ENCODE results near the gene SPRTN.

DNA sequence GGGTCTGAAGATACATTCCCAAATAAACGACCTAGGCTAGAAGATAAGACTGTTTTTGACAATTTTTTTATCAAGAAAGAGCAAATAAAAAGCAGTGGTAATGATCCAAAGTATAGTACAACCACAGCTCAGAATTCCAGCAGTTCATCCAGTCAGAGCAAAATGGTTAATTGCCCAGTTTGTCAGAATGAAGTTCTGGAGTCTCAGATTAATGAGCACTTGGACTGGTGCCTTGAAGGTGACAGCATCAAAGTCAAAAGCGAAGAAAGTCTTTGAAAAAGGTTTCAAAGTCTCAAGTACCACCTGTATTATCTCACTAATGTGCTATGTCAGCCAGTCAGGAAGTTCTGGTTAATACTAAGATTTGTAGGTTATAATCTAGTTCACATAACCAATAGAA is 15.0 kb downstream of the SPRTN start:
- TF ChIP-seq, protein P1, sequence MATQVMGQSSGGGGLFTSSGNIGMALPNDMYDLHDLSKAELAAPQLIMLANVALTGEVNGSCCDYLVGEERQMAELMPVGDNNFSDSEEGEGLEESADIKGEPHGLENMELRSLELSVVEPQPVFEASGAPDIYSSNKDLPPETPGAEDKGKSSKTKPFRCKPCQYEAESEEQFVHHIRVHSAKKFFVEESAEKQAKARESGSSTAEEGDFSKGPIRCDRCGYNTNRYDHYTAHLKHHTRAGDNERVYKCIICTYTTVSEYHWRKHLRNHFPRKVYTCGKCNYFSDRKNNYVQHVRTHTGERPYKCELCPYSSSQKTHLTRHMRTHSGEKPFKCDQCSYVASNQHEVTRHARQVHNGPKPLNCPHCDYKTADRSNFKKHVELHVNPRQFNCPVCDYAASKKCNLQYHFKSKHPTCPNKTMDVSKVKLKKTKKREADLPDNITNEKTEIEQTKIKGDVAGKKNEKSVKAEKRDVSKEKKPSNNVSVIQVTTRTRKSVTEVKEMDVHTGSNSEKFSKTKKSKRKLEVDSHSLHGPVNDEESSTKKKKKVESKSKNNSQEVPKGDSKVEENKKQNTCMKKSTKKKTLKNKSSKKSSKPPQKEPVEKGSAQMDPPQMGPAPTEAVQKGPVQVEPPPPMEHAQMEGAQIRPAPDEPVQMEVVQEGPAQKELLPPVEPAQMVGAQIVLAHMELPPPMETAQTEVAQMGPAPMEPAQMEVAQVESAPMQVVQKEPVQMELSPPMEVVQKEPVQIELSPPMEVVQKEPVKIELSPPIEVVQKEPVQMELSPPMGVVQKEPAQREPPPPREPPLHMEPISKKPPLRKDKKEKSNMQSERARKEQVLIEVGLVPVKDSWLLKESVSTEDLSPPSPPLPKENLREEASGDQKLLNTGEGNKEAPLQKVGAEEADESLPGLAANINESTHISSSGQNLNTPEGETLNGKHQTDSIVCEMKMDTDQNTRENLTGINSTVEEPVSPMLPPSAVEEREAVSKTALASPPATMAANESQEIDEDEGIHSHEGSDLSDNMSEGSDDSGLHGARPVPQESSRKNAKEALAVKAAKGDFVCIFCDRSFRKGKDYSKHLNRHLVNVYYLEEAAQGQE (IDR thresholded peaks at IDR 0.05) = no peak
- TF ChIP-seq, protein P2, sequence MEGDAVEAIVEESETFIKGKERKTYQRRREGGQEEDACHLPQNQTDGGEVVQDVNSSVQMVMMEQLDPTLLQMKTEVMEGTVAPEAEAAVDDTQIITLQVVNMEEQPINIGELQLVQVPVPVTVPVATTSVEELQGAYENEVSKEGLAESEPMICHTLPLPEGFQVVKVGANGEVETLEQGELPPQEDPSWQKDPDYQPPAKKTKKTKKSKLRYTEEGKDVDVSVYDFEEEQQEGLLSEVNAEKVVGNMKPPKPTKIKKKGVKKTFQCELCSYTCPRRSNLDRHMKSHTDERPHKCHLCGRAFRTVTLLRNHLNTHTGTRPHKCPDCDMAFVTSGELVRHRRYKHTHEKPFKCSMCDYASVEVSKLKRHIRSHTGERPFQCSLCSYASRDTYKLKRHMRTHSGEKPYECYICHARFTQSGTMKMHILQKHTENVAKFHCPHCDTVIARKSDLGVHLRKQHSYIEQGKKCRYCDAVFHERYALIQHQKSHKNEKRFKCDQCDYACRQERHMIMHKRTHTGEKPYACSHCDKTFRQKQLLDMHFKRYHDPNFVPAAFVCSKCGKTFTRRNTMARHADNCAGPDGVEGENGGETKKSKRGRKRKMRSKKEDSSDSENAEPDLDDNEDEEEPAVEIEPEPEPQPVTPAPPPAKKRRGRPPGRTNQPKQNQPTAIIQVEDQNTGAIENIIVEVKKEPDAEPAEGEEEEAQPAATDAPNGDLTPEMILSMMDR (IDR thresholded peaks at IDR 0.05; ENCODE audit: low read depth, low read length, missing input control) = no peak
- TF ChIP-seq JUND (IDR thresholded peaks at IDR 0.05) (no peak), HNF4G (IDR thresholded peaks at IDR 0.05) (no peak), RAD21 (IDR thresholded peaks at IDR 0.05) (no peak), TAF1 (conservative IDR thresholded peaks at IDR 0.05) (no peak)
- TF ChIP-seq, protein P3, sequence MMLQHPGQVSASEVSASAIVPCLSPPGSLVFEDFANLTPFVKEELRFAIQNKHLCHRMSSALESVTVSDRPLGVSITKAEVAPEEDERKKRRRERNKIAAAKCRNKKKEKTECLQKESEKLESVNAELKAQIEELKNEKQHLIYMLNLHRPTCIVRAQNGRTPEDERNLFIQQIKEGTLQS (IDR thresholded peaks at IDR 0.05) = no peak
